AG04449 (cell line): Measurements from ENCODE around the gene DRD4.

Source experiments
- CTCF ChIA-PET: fragments of 350-600 bp; formaldehyde crosslinking; extraction: SDS; loops from one replicate; lab custom pipeline; 2021; ENCODE audit warnings: antibody characterized with exemption; lab: Yijun Ruan, JAX
- POLR2A ChIA-PET: fragments of 400-600, 350-600 bp; formaldehyde crosslinking; extraction: SDS; loops from one replicate; lab custom pipeline; 2020; ENCODE audit warnings: antibody characterized with exemption, inconsistent platforms; lab: Yijun Ruan, JAX
- DNase-seq: peaks from one replicate; pipeline ENCODE4 v3.0.0-alpha.2; 2010; ENCODE audit warnings: low read depth, low spot score
- H3K4me3 ChIP-seq: 2 replicates; pipeline ENCODE4 v1.5.1; 2011; ENCODE audit warnings: low read depth, mild to moderate bottlenecking, control low read depth, low read length
- CTCF ChIP-seq: IDR thresholded peaks from one replicate; pipeline ENCODE4 v1.5.1; 2011; ENCODE audit warnings: mild to moderate bottlenecking, moderate library complexity, low read length, control low read depth, inconsistent platforms; ENCODE audit not compliant: insufficient read depth; ENCODE audit errors: missing control alignments

The DRD4 gene

GRCh38 chr11:636511-637332 is at the start of gene DRD4:
Gene DRD4, plus strand, starts transcription at chr11:637269. Its CDS starts 36 bp downstream, at chr11:637305.
- ChIA-PET POLR2A (no interaction called here), CTCF (no interaction called here)
- H3K4me3 ChIP-seq, result peak within 1 kb of the TSS; percentile 18
- no peak for DNase-seq
- no peak for TF ChIP-seq CTCF

- DNase-seq, result no peak
- POLR2A ChIA-PET, result no interaction called here
- CTCF ChIA-PET, result no interaction called here
Observed at GRCh38 chr11:587546-587945, 49.5 kb upstream of the DRD4 start.

GRCh38 chr11:587978-588380 is 49.1 kb upstream of the DRD4 start:
- TF ChIP-seq CTCF, result no peak
- POLR2A ChIA-PET, result no interaction called here
- CTCF ChIA-PET, result no interaction called here
- H3K4me3 ChIP-seq, result no peak overlapping the region
- DNase-seq, result no peak

More at GRCh38 chr11:587546-587945, 49.5 kb upstream of the DRD4 start:
- no peak for TF ChIP-seq CTCF
- H3K4me3 ChIP-seq, result no peak overlapping the region

GRCh38 chr11:589798-590197 is 47.3 kb upstream of the DRD4 start:
- DNase-seq, result no peak
- H3K4me3 ChIP-seq, result no peak overlapping the region
- ChIA-PET CTCF (no interaction called here), POLR2A (no interaction called here)
- TF ChIP-seq CTCF, result no peak

GRCh38 chr11:590997-591396 is 46.1 kb upstream of the DRD4 start:
- CTCF ChIA-PET, result interaction anchor here (1.0 kb wide), 1 partner anchor 13 kb away, joined by 3 read pairs; no protein-coding TSS in a partner anchor
- no peak for DNase-seq
- no peak overlapping the region for H3K4me3 ChIP-seq
- POLR2A ChIA-PET, result no interaction called here
- no peak for TF ChIP-seq CTCF

GRCh38 chr11:592501-592900 is 44.6 kb upstream of the DRD4 start:
- no peak for DNase-seq
- H3K4me3 ChIP-seq, result no peak overlapping the region
- CTCF ChIA-PET, result no interaction called here
- POLR2A ChIA-PET, result no interaction called here
- TF ChIP-seq CTCF, result no peak
